Astrocyte of the spinal cord (primary cell): ENCODE measurements around the gene XPNPEP1.

ENCODE experiments used
- DNase-seq: peaks from one replicate; pipeline ENCODE4 v3.0.0; 2011; ENCODE audit warnings: low read depth, low spot score
- H3K4me3 ChIP-seq: 2 replicates; pipeline ENCODE4 v1.5.1; 2011; ENCODE audit warnings: low read depth, mild to moderate bottlenecking, low read length, moderate library complexity
- CTCF ChIP-seq: IDR thresholded peaks from 2 replicates; pipeline ENCODE4 v1.5.1; 2012; ENCODE audit warnings: low read depth, mild to moderate bottlenecking, low read length, inconsistent platforms
- in situ Hi-C: cut with HindIII; loops from 2 replicates; pipeline ENCODE4 v1.10.0; 2017; ENCODE audit warnings: low sequenced_read_pairs

The XPNPEP1 gene

GRCh38 chr10:109871476-109871875 is 51.8 kb downstream of the XPNPEP1 start:
- in situ Hi-C loops, result no loop called here
- no peak for TF ChIP-seq CTCF
- no peak for DNase-seq
- H3K4me3 ChIP-seq, result no peak overlapping the region

DNA sequence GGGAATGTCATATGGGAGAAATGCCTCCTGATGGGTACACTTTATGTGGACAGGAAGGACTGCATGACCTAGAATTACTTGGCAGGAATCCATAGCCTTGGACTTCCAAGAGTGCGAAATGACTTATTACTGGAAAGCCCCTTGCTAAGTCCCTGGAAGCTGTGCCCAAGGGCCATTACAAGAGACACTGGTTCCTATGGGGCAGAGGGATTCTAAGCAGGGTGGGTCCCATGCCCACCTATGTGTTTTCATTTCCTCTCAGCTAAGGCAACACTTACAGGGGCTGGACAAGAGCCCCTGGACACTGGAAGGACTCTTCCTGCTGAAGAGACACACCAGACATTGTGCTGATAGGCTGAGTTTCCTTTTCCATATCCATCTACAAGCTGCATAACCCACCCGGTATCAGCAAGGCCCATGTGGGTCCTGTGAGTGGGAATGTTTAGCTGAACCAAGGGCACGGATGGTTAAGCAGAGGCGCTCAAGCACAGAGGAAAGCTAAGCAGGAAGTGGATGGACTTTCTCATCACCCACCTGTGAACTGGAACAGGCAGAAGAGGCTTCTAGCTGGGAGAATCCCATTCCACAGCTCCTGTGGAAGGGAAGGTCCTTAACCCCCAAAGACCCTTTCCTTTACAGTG is 56.2 kb downstream of the XPNPEP1 start:
- TF ChIP-seq CTCF, result no peak
- in situ Hi-C loops, result no loop called here
- H3K4me3 ChIP-seq, result no peak overlapping the region
- no peak for DNase-seq

DNA sequence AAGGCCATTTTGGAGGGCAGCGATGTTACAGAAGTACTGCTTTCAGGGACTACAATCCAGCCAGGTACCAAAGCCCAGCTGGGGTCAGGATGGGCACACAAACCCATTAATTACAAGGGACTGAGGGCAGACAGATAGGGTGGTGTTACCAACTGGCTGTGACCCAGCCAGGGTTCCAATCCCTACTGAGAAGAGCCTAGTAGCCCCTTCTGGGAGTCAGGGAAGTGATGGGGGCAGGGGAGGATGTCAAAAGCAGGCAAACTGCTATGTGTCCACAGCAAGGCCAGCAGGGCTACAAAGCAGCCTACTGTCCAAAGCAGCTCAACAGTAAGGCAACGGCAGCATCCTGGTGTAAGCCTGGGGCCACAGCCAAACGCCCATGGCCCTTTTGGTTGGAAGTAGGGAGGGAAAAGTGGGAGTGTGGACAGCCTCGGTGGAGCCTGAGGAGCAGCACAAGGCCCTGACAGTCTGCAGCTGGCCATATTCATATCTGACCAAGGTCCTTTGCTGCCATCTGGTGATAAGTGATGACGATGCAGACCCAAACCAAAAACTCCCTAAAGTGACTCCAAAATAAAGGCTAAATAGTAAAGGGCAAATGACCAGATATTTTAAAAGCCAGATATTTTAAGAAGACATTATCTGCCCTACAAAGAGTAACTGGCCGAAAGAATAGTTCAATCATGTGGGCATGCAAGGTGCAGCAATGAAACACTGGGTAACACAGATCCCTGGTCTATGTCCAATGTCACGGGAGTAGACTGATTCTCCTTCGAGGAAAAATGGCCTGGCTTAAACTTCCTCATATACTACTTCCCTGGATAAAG is 56.9 kb downstream of the XPNPEP1 start:
- DNase-seq, result no peak
- in situ Hi-C loops, result no loop called here
- no peak overlapping the region for H3K4me3 ChIP-seq
- peak; percentile 37 for TF ChIP-seq CTCF

- TF ChIP-seq CTCF, result no peak
- in situ Hi-C loops, result no loop called here
- H3K4me3 ChIP-seq, result no peak overlapping the region
- DNase-seq, result no peak
Observed at GRCh38 chr10:109863775-109864174, 59.5 kb downstream of the XPNPEP1 start.

DNA sequence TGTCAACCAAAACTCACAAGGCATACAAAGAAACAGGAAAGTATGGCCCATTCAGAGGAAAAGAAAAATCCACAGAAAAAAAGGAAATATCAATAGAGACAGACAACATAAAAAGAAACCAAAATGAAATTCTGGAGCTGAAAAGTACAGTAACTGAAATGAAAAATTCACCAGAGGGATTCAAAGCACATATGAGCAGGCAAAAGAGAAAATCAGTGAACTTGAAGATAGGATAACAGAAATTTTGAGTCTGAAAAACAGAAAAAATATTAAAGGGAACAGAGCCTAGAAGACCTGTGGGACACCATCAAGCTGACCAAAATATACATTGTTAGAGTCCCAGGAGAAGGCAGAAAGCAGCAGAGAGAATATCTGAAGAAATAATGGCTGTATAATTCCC is 60.6 kb downstream of the XPNPEP1 start:
- no peak for TF ChIP-seq CTCF
- H3K4me3 ChIP-seq, result no peak overlapping the region
- in situ Hi-C loops, result no loop called here
- no peak for DNase-seq

- in situ Hi-C loops, result no loop called here
- no peak for DNase-seq
- TF ChIP-seq CTCF, result no peak
- H3K4me3 ChIP-seq, result no peak overlapping the region
Observed at GRCh38 chr10:109862041-109862440, 61.3 kb downstream of the XPNPEP1 start.
